Mucosa of stomach (tissue), 1 donor: ENCODE measurements around the gene ZNF697.

Source experiments
- H3K27me3 ChIP-seq: one replicate; pipeline ENCODE4 v1.7.0; 2013; ENCODE audit warnings: mild to moderate bottlenecking, low read length; ENCODE audit not compliant: control insufficient read depth, insufficient read depth
- H3K36me3 ChIP-seq: one replicate; pipeline ENCODE4 v1.7.0; 2013; ENCODE audit warnings: low read length; ENCODE audit not compliant: control insufficient read depth, insufficient read depth
- H3K4me1 ChIP-seq: one replicate; pipeline ENCODE4 v1.7.0; 2013; ENCODE audit warnings: mild to moderate bottlenecking, low read length; ENCODE audit not compliant: control insufficient read depth, insufficient read depth
- H3K4me3 ChIP-seq: one replicate; pipeline ENCODE4 v1.7.0; 2013; ENCODE audit warnings: low read length
- H3K9ac ChIP-seq: one replicate; pipeline ENCODE4 v1.7.0; 2013; ENCODE audit warnings: mild to moderate bottlenecking, low read length, moderate library complexity
- H3K9me3 ChIP-seq: one replicate; pipeline ENCODE4 v1.7.0; 2013; ENCODE audit warnings: mild to moderate bottlenecking, low read length, moderate library complexity; ENCODE audit not compliant: control insufficient read depth
- donor health status: Pancreatic carcinoma.

The ZNF697 gene

DNA sequence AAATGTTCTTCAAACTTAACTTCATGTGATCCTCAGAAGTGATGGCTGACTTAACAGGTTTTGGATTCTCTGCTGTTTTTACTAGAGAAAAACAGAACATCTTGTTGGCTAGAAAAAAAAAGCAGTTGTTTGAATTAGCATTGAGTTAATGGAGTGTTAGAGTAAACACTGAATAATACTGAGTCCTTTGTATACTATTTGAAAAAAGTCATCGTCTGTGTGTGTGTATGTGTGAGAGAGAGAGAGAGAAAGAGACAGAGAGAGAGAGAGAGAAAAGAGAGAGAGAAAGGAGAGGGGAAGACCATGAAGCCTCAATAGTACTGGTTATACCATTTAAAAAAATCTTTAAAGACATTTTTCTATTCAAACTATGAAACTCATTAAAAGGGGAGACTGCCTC is 10.4 kb downstream of the ZNF697 start:
- no peak overlapping the region for H3K9ac ChIP-seq
- H3K27me3 ChIP-seq = no peaks in the 10 kb centered on the region
- H3K9me3 ChIP-seq = no peaks in the 10 kb centered on the region
- peaks cover 8% of the 10 kb centered on the region for H3K4me1 ChIP-seq
- no peak overlapping the region for H3K4me3 ChIP-seq
- H3K36me3 ChIP-seq = no peaks in the 10 kb centered on the region

DNA sequence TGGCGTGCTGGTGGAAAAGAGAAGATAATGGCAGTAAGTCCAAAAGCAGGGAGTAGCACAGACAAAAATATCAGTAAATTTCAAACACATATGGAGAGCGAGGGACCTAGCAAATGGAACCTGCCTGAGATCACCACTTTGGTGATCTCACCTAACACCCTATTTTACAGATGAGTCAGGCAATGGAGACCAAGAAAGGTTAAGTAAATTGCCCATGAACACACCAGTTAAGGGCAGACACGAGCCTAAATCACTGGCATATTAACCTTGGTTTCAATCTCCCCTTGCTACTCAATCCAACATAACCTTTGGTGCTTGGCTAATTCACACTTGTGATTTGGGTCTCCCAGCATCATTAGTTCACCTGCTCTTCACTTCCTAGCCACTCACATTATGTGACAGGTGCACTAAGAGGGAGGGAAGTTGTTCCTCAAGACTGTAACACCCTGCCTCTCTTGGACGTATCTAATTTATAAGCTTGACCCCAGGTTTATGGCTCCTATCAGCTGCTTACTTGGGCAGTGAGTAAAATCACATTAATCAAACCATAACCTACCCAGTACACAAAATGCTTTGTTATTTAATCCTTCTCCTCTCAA is 11.5 kb downstream of the ZNF697 start:
- Histone ChIP-seq H3K4me3 (no peak overlapping the region), H3K36me3 (no peaks in the 10 kb centered on the region), H3K9me3 (no peaks in the 10 kb centered on the region), H3K4me1 (peaks cover 18% of the 10 kb centered on the region), H3K9ac (no peak overlapping the region), H3K27me3 (peaks cover 10% of the 10 kb centered on the region)

DNA sequence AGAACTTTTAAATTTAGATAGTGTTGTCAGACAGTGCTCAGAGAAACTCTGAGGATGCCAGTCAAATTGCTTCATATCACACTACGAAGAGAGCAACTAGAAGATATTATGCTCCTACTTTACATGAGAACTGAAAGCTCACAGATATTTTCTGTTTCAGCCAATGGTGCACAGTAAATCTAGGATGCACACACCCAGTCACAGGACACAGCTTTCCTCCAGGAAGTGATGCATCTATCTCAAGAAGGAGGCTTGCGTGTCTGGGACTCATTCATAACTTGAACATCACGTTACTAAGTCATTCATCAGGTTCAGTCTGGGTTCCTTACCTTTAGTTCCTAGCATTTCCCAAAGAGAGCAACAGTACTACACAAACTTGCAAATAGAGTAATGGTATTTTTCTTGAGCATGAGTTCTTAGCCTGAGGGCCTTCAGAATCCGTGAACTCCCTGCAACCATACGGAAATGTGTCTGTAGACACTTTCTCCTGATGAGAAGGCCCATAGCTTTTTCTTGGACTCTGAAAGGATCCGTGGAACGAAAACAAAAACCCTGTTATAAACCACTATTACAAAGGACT is 12.2 kb downstream of the ZNF697 start:
- no peaks in the 10 kb centered on the region for H3K9me3 ChIP-seq
- no peak overlapping the region for H3K9ac ChIP-seq
- no peaks in the 10 kb centered on the region for H3K36me3 ChIP-seq
- H3K4me1 ChIP-seq = peaks cover 25% of the 10 kb centered on the region
- peaks cover 15% of the 10 kb centered on the region for H3K27me3 ChIP-seq
- H3K4me3 ChIP-seq = no peak overlapping the region

DNA sequence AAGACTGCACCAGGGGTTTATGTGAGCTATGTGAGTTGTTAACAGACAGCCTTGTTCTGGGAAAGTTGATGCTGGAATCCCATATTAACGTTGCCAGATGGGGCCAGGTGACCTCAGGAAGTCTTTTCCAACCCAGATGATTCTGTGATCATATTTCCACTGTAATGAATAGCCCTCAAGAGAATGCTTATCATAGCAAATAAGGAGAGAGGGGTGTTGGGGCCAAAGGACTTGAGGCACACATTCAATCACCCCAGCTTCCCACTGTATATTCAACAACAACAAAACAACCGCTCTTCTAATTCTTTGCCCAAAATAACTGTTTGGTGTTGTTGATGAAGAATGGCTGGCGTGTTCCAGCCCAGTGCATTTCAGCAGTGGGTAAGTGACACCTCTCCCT is 14.1 kb downstream of the ZNF697 start:
- Histone ChIP-seq H3K4me3 (no peak overlapping the region), H3K4me1 (peaks cover 26% of the 10 kb centered on the region), H3K9ac (no peak overlapping the region)

DNA sequence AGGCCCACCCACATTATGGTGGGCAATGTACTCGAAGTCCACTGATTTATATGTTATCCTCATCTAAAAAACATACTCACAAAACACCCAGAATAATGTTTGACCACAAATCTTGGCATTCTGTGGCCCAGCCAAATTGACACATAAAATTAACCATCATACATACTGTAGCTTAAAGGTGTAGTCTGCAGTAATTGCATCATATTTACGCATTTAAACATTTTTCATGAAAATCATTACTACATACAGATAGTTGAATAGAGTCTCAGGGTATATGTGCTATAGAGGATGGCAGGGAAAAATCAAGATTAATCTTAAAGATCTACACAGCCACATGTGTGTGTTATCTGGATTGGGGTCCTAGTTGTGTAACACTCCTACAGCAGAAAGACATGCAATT is 14.5 kb downstream of the ZNF697 start:
- no peak overlapping the region for H3K4me3 ChIP-seq
- no peak overlapping the region for H3K9ac ChIP-seq
- H3K36me3 ChIP-seq = no peaks in the 10 kb centered on the region
- peaks cover 19% of the 10 kb centered on the region for H3K27me3 ChIP-seq
- H3K4me1 ChIP-seq = peaks cover 26% of the 10 kb centered on the region
- no peaks in the 10 kb centered on the region for H3K9me3 ChIP-seq

More for the DNA sequence above, 14.1 kb downstream of the ZNF697 start:
- H3K27me3 ChIP-seq = peaks cover 19% of the 10 kb centered on the region
- no peaks in the 10 kb centered on the region for H3K36me3 ChIP-seq
- no peaks in the 10 kb centered on the region for H3K9me3 ChIP-seq

DNA sequence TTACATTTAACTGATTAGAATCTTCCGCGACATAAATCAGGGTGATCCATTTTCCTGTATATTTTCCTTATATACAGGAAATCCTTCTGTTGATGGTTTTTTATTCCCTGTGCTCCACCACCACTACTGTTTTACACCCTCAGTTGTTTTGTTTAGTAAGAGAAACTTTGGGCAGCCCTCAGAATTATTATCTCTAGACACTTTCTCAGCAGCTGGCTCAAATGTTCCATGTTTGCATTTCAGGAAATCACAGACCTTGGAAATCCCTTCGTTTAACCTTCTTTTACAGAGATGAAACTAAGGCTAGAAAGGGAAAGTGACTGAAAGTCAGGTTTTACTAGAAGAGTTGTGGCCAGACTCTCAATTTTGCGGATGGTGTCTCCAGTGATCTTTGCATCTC is 15.2 kb downstream of the ZNF697 start:
- H3K27me3 ChIP-seq = peaks cover 19% of the 10 kb centered on the region
- peaks cover 26% of the 10 kb centered on the region for H3K4me1 ChIP-seq
- no peak overlapping the region for H3K4me3 ChIP-seq
- H3K9me3 ChIP-seq = no peaks in the 10 kb centered on the region
- no peak overlapping the region for H3K9ac ChIP-seq
- H3K36me3 ChIP-seq = no peaks in the 10 kb centered on the region

DNA sequence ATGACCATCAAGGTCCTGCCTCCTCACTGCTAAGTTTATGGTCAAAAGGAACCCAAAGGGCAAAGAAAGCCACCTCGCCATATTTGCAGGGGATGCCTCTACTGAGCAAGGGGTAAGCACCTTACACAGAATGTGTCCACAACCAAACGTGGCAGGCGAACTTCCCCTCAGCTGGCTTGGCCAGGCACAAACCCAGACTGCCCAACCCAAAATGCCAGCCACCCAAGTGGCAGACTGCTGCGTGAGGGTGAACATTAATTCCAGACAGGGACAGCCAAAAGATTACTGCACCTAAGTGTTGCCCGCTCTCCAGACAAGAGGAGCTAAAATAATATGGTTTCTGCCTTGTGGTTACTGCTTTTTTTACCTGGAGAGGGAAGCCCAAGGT is 16.0 kb downstream of the ZNF697 start:
- Histone ChIP-seq H3K9ac (peak overlapping the region; percentile 38), H3K4me3 (no peak overlapping the region), H3K9me3 (no peaks in the 10 kb centered on the region), H3K36me3 (no peaks in the 10 kb centered on the region), H3K27me3 (peaks cover 19% of the 10 kb centered on the region), H3K4me1 (peaks cover 23% of the 10 kb centered on the region)

DNA sequence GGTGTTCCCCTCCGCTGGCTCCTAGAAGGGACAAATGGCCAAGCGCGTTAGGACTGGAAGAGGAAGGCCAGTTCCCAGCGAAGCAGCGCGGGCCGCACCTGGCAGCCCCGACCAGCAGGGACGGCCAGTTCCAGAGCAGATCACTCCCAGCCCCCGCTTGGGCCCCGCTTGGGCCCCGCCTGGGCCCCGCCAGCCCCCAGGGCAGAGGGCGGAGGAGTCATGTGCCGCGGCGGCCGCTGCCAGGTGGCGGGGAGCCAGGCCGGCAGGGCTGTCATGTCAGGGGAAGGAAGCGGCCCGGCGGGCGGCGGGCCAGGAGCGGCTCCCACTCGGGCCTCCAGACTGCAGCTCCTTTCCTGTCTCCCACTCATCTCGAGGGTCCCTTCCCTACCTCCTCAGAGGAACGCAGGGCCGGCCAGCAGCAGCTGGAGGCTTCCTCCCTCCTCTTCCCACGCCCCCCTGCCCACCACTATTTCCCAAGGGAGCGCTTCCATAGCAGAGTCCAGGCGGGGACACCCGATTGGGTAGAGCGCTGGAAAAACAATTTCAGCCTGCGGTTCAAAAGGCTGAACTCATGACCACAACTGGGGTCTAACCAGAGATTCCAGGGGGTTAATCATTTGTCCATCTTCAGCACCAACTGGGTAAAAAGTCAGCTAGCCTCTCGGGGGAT is 16.5 kb downstream of the ZNF697 start:
- H3K36me3 ChIP-seq = no peaks in the 10 kb centered on the region
- H3K9ac ChIP-seq = peak overlapping the region; percentile 63
- peaks cover 19% of the 10 kb centered on the region for H3K4me1 ChIP-seq
- peaks cover 19% of the 10 kb centered on the region for H3K27me3 ChIP-seq
- H3K9me3 ChIP-seq = no peaks in the 10 kb centered on the region
- H3K4me3 ChIP-seq = peak overlapping the region; percentile 12

DNA sequence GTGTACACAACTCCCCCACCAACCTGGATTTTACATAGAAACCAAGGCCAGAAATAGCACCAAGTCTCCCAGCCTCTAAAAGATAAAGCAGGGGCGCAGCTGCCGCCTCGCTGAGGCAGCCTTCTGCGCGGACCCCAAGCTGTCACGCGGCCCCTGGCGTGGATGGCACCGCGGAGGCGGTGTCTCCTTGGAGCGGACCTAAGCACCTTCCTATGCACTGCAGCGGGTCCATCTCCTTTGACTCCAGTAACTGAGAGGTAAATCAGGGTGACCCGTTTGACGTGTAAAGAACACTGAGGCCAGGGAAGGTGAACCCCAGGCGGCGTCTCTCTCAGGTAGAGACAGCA is 17.0 kb downstream of the ZNF697 start:
- Histone ChIP-seq H3K36me3 (no peaks in the 10 kb centered on the region), H3K4me1 (peaks cover 19% of the 10 kb centered on the region), H3K9me3 (no peaks in the 10 kb centered on the region), H3K4me3 (peak overlapping the region; percentile 12), H3K27me3 (peaks cover 19% of the 10 kb centered on the region), H3K9ac (peak overlapping the region; percentile 63)

DNA sequence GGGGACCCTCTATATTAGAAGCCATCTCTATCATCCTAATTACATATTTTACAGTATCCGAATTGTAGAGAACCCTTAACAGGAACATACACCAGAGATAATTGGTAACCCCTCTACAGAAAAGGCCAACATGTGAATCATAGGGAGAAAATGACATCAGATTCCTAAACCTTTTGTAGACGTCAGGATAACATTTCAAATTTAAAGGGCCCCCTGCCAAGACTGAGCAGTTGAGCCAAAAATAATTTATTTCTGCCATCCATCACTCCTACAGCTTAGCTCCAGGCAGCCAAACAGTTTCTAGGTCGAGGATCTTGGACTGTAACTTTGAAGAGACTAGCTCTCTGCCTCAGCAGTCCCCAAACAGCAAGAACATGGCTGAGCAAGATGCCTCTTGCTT is 21.2 kb downstream of the ZNF697 start:
- Histone ChIP-seq H3K36me3 (no peaks in the 10 kb centered on the region), H3K4me3 (no peak overlapping the region), H3K4me1 (peaks cover 10% of the 10 kb centered on the region), H3K27me3 (peaks cover 11% of the 10 kb centered on the region), H3K9me3 (no peaks in the 10 kb centered on the region), H3K9ac (no peak overlapping the region)

DNA sequence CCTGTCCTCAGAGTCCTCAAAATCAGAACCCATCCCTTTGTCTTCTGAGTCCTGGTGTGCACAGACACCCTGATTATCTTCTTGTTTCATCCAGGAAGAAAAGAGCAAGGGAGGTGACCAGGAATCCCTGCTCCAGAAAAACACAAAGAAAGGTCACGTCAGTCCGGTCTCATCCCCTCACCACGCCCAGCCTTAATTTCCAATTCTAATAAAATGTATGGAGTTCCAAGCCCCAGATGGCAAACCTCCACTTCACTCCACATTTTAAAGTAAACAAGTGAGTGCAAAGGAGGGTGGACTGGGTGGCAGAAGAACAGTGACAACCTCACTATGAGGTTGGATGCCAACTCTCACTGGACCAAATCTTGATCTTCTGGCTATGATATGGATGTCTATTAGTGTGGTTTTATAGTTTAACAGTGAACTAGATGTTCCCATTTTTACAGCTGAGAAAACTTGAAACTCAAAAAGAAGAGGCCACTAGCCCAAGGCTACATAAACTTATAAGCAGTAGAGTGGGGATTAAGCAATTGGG is 22.0 kb downstream of the ZNF697 start:
- Histone ChIP-seq H3K36me3 (no peaks in the 10 kb centered on the region), H3K4me1 (peaks cover 3% of the 10 kb centered on the region), H3K9me3 (no peaks in the 10 kb centered on the region), H3K4me3 (no peak overlapping the region), H3K9ac (no peak overlapping the region), H3K27me3 (peaks cover 6% of the 10 kb centered on the region)

DNA sequence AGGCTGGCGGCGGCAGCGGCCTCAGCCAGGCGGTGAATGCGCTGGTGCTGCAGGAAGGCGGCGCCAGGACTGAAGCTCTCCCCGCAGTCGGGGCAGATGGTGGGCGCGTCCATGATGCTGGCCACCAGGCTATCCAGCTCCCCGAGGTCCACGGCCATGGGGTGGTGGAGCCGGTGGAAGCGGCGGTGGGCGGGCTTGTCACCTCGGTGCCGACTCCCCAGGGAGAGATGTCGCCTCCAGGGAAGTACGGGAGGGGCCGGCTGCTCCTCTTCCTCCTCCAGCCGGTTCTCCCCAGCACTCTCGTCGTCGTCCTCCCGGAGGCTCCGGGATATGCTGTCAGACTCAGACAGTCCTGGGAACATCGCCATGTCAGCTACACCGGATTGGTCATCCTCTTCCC is 24.4 kb downstream of the ZNF697 start:
- no peak overlapping the region for H3K9ac ChIP-seq
- H3K4me3 ChIP-seq = no peak overlapping the region

More for the DNA sequence above, 24.4 kb downstream of the ZNF697 start:
- Histone ChIP-seq H3K9me3 (no peaks in the 10 kb centered on the region), H3K4me1 (no peaks in the 10 kb centered on the region), H3K36me3 (no peaks in the 10 kb centered on the region), H3K27me3 (no peaks in the 10 kb centered on the region)
